ENCODE results near the gene PER1.

Gene PER1

DNA sequence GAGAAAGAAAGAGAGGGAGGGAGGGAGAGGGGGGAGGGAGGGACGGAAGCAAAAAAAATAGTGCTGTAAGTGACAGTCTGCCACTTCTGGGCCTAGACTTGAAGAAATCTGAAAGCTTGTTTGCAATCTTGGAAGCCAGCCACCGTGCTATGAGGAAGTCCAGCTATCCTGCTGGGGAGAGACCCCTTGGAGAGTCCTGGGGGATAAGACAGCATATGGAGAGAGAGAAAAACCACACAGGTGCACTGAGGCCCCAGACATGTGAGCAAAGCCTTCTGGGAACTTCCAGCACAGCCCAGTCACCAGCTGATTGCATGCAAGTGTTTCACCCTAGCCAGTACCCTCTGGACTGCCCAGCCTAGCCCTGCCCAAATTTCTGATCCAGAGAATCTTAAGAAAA lies 52.1 kb downstream of the PER1 start:
- Histone ChIP-seq H4K91ac (ENCODE audit: low read length) (no peak overlapping the region), H3K23ac (ENCODE audit: low read length in 2 of 2) (no peak overlapping the region), H3K18ac (ENCODE audit: low read depth in 1 of 2, low read length in 2 of 2) (no peak overlapping the region), H2AK5ac (ENCODE audit: low read length, severe bottlenecking) (no peak overlapping the region), H2BK5ac (ENCODE audit: low read depth, low read length, poor library complexity, severe bottlenecking) (no peak overlapping the region), H2BK15ac (ENCODE audit: low read depth, poor library complexity, severe bottlenecking) (no peak overlapping the region), H2BK120ac (ENCODE audit: low read depth, low read length) (no peak overlapping the region), H3K79me1 (replicated peaks; ENCODE audit: low read length, poor library complexity, severe bottlenecking) (no peaks in the 10 kb centered on the region), H3K4me3 (ENCODE audit: insufficient read depth in 1 of 2, low read depth in 1 of 2, low read length in 2 of 2) (no peak overlapping the region), H3K9ac (ENCODE audit: low read length) (no peak overlapping the region), H4K8ac (ENCODE audit: low read length) (no peak overlapping the region), H3K27me3 (ENCODE audit: control insufficient read depth in 1 of 2, insufficient read depth in 1 of 2, low read length in 2 of 2) (peaks cover 24 to 33% of the 10 kb centered on the region in 2 experiments), H3K14ac (ENCODE audit: low read length in 2 of 2) (no peak overlapping the region), H3K4ac (ENCODE audit: low read depth in 1 of 2, low read length in 2 of 2) (no peak overlapping the region), H3K4me2 (ENCODE audit: low read length, poor library complexity, severe bottlenecking) (no peak overlapping the region), H2AFZ (ENCODE audit: low read depth, low read length) (no peak overlapping the region), H2BK12ac (ENCODE audit: low read length in 2 of 2) (no peak overlapping the region), H3K9me3 (ENCODE audit: control insufficient read depth, low read length) (no peaks in the 10 kb centered on the region), H3K36me3 (ENCODE audit: control insufficient read depth in 1 of 2, insufficient read depth in 2 of 2, low read depth in 1 of 2, low read length in 2 of 2) (no peaks in the 10 kb centered on the region), H3K4me1 (ENCODE audit: control insufficient read depth, insufficient read depth, low read depth, low read length) (no peaks in the 10 kb centered on the region), H3K27ac (ENCODE audit: low read length, poor library complexity, severe bottlenecking) (no peak overlapping the region)
- 82% methylated on average over 2 of the region's 2 CpGs for WGBS
- no peak for DNase-seq

GRCh38 chr17:8096541-8096940 lies 55.7 kb downstream of the PER1 start:
- Histone ChIP-seq H3K9ac (ENCODE audit: low read length) (no peak overlapping the region), H3K4ac (ENCODE audit: low read depth in 1 of 2, low read length in 2 of 2) (no peak overlapping the region), H2BK5ac (ENCODE audit: low read depth, low read length, poor library complexity, severe bottlenecking) (no peak overlapping the region), H2BK15ac (ENCODE audit: low read depth, poor library complexity, severe bottlenecking) (no peak overlapping the region), H3K4me2 (ENCODE audit: low read length, poor library complexity, severe bottlenecking) (no peak overlapping the region), H3K79me1 (replicated peaks; ENCODE audit: low read length, poor library complexity, severe bottlenecking) (no peaks in the 10 kb centered on the region), H3K27ac (ENCODE audit: low read length, poor library complexity, severe bottlenecking) (no peak overlapping the region), H3K18ac (ENCODE audit: low read depth in 1 of 2, low read length in 2 of 2) (no peak overlapping the region), H3K23ac (ENCODE audit: low read length in 2 of 2) (no peak overlapping the region), H3K9me3 (ENCODE audit: control insufficient read depth, low read length) (no peaks in the 10 kb centered on the region), H3K27me3 (ENCODE audit: control insufficient read depth in 1 of 2, insufficient read depth in 1 of 2, low read length in 2 of 2) (peaks cover 34 to 46% of the 10 kb centered on the region in 2 experiments), H3K36me3 (ENCODE audit: control insufficient read depth in 1 of 2, insufficient read depth in 2 of 2, low read depth in 1 of 2, low read length in 2 of 2) (no peaks in the 10 kb centered on the region), H2AK5ac (ENCODE audit: low read length, severe bottlenecking) (no peak overlapping the region), H3K4me1 (ENCODE audit: control insufficient read depth, insufficient read depth, low read depth, low read length) (no peaks in the 10 kb centered on the region), H2AFZ (ENCODE audit: low read depth, low read length) (no peak overlapping the region), H2BK12ac (ENCODE audit: low read length in 2 of 2) (no peak overlapping the region), H4K91ac (ENCODE audit: low read length) (no peak overlapping the region), H3K14ac (ENCODE audit: low read length in 2 of 2) (no peak overlapping the region), H4K8ac (ENCODE audit: low read length) (no peak overlapping the region), H3K4me3 (ENCODE audit: insufficient read depth in 1 of 2, low read depth in 1 of 2, low read length in 2 of 2) (no peak overlapping the region), H2BK120ac (ENCODE audit: low read depth, low read length) (no peak overlapping the region)
- DNase-seq, result no peak
- WGBS, result 85% methylated on average over 8 of the region's 8 CpGs

DNA sequence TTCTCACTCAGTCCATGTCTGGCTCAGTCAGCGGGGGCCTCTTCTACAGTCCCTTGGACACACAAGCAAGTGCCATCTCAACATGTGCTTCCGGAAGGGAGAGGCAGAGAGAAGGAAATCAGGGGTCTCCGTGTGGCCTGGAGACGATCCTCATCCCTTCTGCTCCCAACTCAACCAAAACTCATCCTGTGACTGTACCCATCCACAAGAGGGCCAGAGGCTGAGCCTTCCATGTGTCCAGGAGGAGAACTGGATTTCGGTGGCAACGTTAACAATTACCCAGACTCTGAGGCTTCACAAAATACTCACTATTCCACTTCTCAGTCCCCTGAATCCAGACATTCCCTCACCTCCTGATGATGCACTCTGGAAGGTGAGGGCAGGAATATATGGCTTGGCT lies 56.8 kb downstream of the PER1 start:
- Histone ChIP-seq H2AK5ac (ENCODE audit: low read length, severe bottlenecking) (no peak overlapping the region), H3K9me3 (ENCODE audit: control insufficient read depth, low read length) (no peaks in the 10 kb centered on the region), H3K4me1 (ENCODE audit: control insufficient read depth, insufficient read depth, low read depth, low read length) (no peaks in the 10 kb centered on the region), H2BK12ac (ENCODE audit: low read length in 2 of 2) (no peak overlapping the region), H2AFZ (ENCODE audit: low read depth, low read length) (no peak overlapping the region), H3K23ac (ENCODE audit: low read length in 2 of 2) (no peak overlapping the region), H3K4me2 (ENCODE audit: low read length, poor library complexity, severe bottlenecking) (no peak overlapping the region), H3K18ac (ENCODE audit: low read depth in 1 of 2, low read length in 2 of 2) (no peak overlapping the region), H4K91ac (ENCODE audit: low read length) (no peak overlapping the region), H3K36me3 (ENCODE audit: control insufficient read depth in 1 of 2, insufficient read depth in 2 of 2, low read depth in 1 of 2, low read length in 2 of 2) (no peaks in the 10 kb centered on the region), H3K27ac (ENCODE audit: low read length, poor library complexity, severe bottlenecking) (no peak overlapping the region), H3K27me3 (ENCODE audit: control insufficient read depth in 1 of 2, insufficient read depth in 1 of 2, low read length in 2 of 2) (peaks cover 46 to 57% of the 10 kb centered on the region in 2 experiments), H2BK120ac (ENCODE audit: low read depth, low read length) (no peak overlapping the region), H3K14ac (ENCODE audit: low read length in 2 of 2) (no peak overlapping the region), H2BK15ac (ENCODE audit: low read depth, poor library complexity, severe bottlenecking) (no peak overlapping the region), H3K4ac (ENCODE audit: low read depth in 1 of 2, low read length in 2 of 2) (no peak overlapping the region), H3K79me1 (replicated peaks; ENCODE audit: low read length, poor library complexity, severe bottlenecking) (no peaks in the 10 kb centered on the region), H4K8ac (ENCODE audit: low read length) (no peak overlapping the region), H3K4me3 (ENCODE audit: insufficient read depth in 1 of 2, low read depth in 1 of 2, low read length in 2 of 2) (no peak overlapping the region), H3K9ac (ENCODE audit: low read length) (no peak overlapping the region), H2BK5ac (ENCODE audit: low read depth, low read length, poor library complexity, severe bottlenecking) (no peak overlapping the region)
- DNase-seq, result no peak
- WGBS, result 66% methylated on average over 4 of the region's 6 CpGs

DNA sequence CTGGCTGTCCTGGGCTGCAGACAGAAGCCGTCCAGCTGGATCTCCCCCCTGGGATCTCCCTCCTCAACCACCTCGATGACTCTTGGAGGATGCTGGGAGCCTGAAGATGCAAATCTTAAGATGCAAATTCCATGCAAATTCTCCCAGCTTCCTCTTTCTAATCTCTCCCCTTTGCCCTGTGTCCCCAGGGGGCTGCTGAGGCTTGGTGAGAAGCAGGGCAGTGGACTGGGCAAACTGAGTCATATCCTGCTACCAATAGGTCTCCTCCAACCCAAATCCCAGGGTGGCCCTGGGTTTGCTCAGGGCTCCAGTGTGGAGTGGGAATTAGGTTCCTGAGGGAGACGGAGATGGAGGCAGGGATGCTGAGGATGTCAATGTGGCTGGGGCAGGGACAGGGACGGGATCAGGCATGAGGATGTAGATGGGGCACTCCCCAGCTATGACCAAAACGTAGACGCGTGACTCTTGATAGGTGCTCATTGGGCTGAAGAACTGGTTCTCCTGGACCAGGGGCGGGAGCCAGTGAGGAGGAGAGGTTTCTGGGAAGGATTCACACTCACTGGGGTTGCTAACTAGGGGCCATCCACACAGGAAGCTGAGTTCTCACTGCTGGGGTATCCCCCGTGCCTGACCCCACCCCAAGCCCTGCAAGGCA lies 61.0 kb downstream of the PER1 start:
- H3K4me1 ChIP-seq (ENCODE audit: control insufficient read depth, insufficient read depth, low read depth, low read length), result peaks cover 2% of the 10 kb centered on the region
- WGBS, result 76% methylated on average over 9 of the region's 9 CpGs
- no peaks in the 10 kb centered on the region for H3K9me3 ChIP-seq (ENCODE audit: control insufficient read depth, low read length)
- no peak overlapping the region for H4K91ac ChIP-seq (ENCODE audit: low read length)
- no peak overlapping the region for H3K9ac ChIP-seq (ENCODE audit: low read length)
- no peaks in the 10 kb centered on the region for H3K79me1 ChIP-seq (replicated peaks; ENCODE audit: low read length, poor library complexity, severe bottlenecking)
- DNase-seq, result no peak
- peaks cover 67 to 76% of the 10 kb centered on the region in 2 experiments for H3K27me3 ChIP-seq (ENCODE audit: control insufficient read depth in 1 of 2, insufficient read depth in 1 of 2, low read length in 2 of 2)
- no peaks in the 10 kb centered on the region for H3K36me3 ChIP-seq (ENCODE audit: control insufficient read depth in 1 of 2, insufficient read depth in 2 of 2, low read depth in 1 of 2, low read length in 2 of 2)
- no peak overlapping the region for H2BK120ac ChIP-seq (ENCODE audit: low read depth, low read length)
- H3K23ac ChIP-seq (ENCODE audit: low read length in 2 of 2), result no peak overlapping the region
- H3K27ac ChIP-seq (ENCODE audit: low read length, poor library complexity, severe bottlenecking), result no peak overlapping the region
- H3K4me2 ChIP-seq (ENCODE audit: low read length, poor library complexity, severe bottlenecking), result no peak overlapping the region
- H3K14ac ChIP-seq (ENCODE audit: low read length in 2 of 2), result no peak overlapping the region
- H3K4me3 ChIP-seq (ENCODE audit: insufficient read depth in 1 of 2, low read depth in 1 of 2, low read length in 2 of 2), result no peak overlapping the region
- H3K4ac ChIP-seq (ENCODE audit: low read depth in 1 of 2, low read length in 2 of 2), result no peak overlapping the region
- no peak overlapping the region for H2BK5ac ChIP-seq (ENCODE audit: low read depth, low read length, poor library complexity, severe bottlenecking)
- no peak overlapping the region for H2AFZ ChIP-seq (ENCODE audit: low read depth, low read length)
- no peak overlapping the region for H3K18ac ChIP-seq (ENCODE audit: low read depth in 1 of 2, low read length in 2 of 2)
- H2BK12ac ChIP-seq (ENCODE audit: low read length in 2 of 2), result no peak overlapping the region
- no peak overlapping the region for H4K8ac ChIP-seq (ENCODE audit: low read length)
- H2AK5ac ChIP-seq (ENCODE audit: low read length, severe bottlenecking), result no peak overlapping the region
- no peak overlapping the region for H2BK15ac ChIP-seq (ENCODE audit: low read depth, poor library complexity, severe bottlenecking)
